ENCODE results near the gene ST3GAL5. TPM values are rescaled to one million over a fixed set of nuclear protein-coding genes. Genes with fewer than 3 reads are reported as not detected.

Gene ST3GAL5
- total RNA-seq, 4 donors from 2014 or later: 12.6 to 26.0 (median 21.8) TPM

- Histone ChIP-seq H3K27ac (peak overlapping the region; percentile 82 to 92 (median 88)), H3K9me3 (no peaks in the 10 kb centered on the region), H3K36me3 (no peaks in the 10 kb centered on the region), H3K4me3 (no peak overlapping the region), H3K4me1 (peaks cover 24 to 33% of the 10 kb centered on the region in 2 donors), H3K27me3 (no peaks in the 10 kb centered on the region)
- intact Hi-C loops (cut with DNase I; ENCODE audit: low total_unique reads): loop anchor here (5.0 kb wide), 1 partner anchor 67 kb away; no protein-coding TSS in a partner anchor
- TF ChIP-seq POLR2A (IDR thresholded peaks at IDR 0.05): no peak
- TF ChIP-seq CTCF (IDR thresholded peaks at IDR 0.05 in 4 of 5, conservative IDR thresholded peaks at IDR 0.05 in 1 of 5): no peak
- DNase-seq: no peak
- ATAC-seq: no peak
- in situ Hi-C loops (cut with MboI; ENCODE audit: low sequenced_read_pairs in 4 of 4): no loop called here
Observed at GRCh38 chr2:85890522-85891176, 1.9 kb upstream of the ST3GAL5 start.

DNA sequence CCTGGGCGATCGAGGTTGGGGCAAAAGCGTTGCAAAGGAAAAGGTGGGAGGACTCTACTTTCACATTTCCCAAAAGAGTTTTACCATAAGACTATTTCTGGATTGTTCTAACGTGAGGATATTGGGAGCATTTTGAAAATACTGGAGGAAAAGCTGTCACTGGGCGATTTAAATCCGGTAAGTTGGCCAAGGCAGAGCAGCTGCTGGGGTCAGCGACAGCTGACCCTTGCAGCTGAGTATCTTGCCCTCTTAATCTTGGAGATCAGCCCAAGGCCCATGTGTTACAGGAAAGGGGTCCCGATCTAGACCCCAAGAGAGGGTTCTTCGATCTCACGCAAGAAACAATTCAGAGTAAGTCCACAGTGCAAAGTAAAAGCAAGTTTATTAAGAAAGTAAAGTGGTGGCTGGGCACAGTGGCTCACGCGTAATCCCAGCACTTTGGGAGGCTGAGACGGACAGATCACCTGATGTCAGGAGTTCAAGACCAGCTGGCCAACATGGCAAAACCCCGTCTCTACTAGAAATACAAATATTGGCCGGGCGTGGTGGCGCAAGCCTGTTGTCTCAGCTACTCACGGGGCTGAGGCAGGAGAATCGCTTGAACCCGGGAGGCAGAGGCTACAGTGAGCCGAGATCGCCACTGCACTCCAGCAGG is 964 bp upstream of the ST3GAL5 start:
- no peak for TF ChIP-seq CTCF (IDR thresholded peaks at IDR 0.05 in 4 of 5, conservative IDR thresholded peaks at IDR 0.05 in 1 of 5)
- peak in 1 of 2 donors; percentile 9 for TF ChIP-seq POLR2A (IDR thresholded peaks at IDR 0.05)
- Histone ChIP-seq H3K36me3 (no peaks in the 10 kb centered on the region), H3K27me3 (no peaks in the 10 kb centered on the region), H3K9me3 (no peaks in the 10 kb centered on the region), H3K4me3 (peak overlapping the region; percentile 53 to 87 (median 72)), H3K27ac (peak overlapping the region; percentile 82 to 92 (median 88)), H3K4me1 (peaks cover 24 to 33% of the 10 kb centered on the region in 2 donors)
- in situ Hi-C loops (cut with MboI; ENCODE audit: low sequenced_read_pairs in 4 of 4): loop anchor here in 3 of 4 donors (5.0 to 10.0 kb wide), 3 partner anchors 65 to 188 kb away; no protein-coding TSS in a partner anchor
- ATAC-seq (no peak), DNase-seq (peak; percentile 46)
- intact Hi-C loops (cut with DNase I; ENCODE audit: low total_unique reads): loop anchor here (2.0 to 10.0 kb wide), 5 partner anchors 63 to 179 kb away; no protein-coding TSS in a partner anchor

DNA sequence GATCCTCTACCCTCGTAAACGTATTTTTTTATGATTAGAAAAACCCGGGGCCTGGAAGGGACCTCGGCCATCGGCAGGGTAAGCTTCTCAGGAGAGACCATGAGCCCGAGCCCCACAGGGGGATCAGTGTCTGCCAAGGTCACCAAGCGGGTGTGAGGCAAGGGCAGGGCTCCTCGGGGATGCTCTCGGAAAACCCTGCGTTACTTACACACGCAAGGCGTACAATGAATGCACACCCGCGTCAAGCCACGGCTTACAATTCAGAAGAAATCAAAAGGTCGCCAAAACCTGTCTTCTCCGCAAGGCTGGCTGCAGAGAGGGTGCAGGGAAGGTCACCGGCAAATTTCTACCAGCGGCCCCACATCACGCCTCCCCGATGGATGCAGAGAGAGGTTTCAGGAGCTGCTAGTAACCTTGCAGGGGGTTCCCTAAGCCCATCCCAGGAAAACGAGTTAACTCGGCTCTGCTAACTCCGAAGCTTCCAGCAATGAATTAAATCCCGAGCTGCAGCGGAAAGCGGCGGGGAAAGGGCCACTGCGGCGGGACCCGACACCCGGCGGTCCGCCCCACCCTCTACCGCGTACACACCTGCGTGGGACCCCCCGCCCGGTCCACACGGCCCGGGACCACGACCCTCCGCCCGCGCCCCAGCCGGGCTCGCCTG is 638 bp downstream of the ST3GAL5 start:
- Histone ChIP-seq H3K9me3 (no peaks in the 10 kb centered on the region), H3K36me3 (no peaks in the 10 kb centered on the region), H3K4me1 (peaks cover 29 to 33% of the 10 kb centered on the region in 2 donors), H3K4me3 (peak overlapping the region; percentile 53 to 87 (median 72)), H3K27ac (peak overlapping the region; percentile 82 to 92 (median 88)), H3K27me3 (no peaks in the 10 kb centered on the region)
- ATAC-seq (peak; percentile 7 to 9), DNase-seq (peak in 1 of 2 donors; percentile 34)
- no peak for TF ChIP-seq CTCF (IDR thresholded peaks at IDR 0.05 in 4 of 5, conservative IDR thresholded peaks at IDR 0.05 in 1 of 5)
- TF ChIP-seq POLR2A (IDR thresholded peaks at IDR 0.05): no peak
- intact Hi-C loops (cut with DNase I; ENCODE audit: low total_unique reads): loop anchor here (1.0 to 10.0 kb wide), 5 partner anchors 61 to 181 kb away; no protein-coding TSS in a partner anchor
- in situ Hi-C loops (cut with MboI; ENCODE audit: low sequenced_read_pairs in 4 of 4): loop anchor here in 3 of 4 donors (5.0 to 10.0 kb wide), 3 partner anchors 63 to 189 kb away; no protein-coding TSS in a partner anchor

- Histone ChIP-seq H3K36me3 (no peaks in the 10 kb centered on the region), H3K27me3 (no peaks in the 10 kb centered on the region), H3K4me1 (peaks cover 29 to 33% of the 10 kb centered on the region in 2 donors), H3K9me3 (no peaks in the 10 kb centered on the region), H3K4me3 (peak overlapping the region; percentile 53 to 87 (median 72)), H3K27ac (peak overlapping the region; percentile 82 to 92 (median 88))
- in situ Hi-C loops (cut with MboI; ENCODE audit: low sequenced_read_pairs in 4 of 4): loop anchor here in 3 of 4 donors (5.0 to 10.0 kb wide), 3 partner anchors 63 to 190 kb away; no protein-coding TSS in a partner anchor
- DNase-seq (peak; percentile 73 to 77), ATAC-seq (peak; percentile 49 to 62)
- TF ChIP-seq POLR2A (IDR thresholded peaks at IDR 0.05): peak; percentile 38 to 61
- TF ChIP-seq CTCF (IDR thresholded peaks at IDR 0.05 in 4 of 5, conservative IDR thresholded peaks at IDR 0.05 in 1 of 5): peak; percentile 9 to 61 (median 45)
- intact Hi-C loops (cut with DNase I; ENCODE audit: low total_unique reads): loop anchor here (1.0 to 10.0 kb wide), 6 partner anchors 61 to 191 kb away; no protein-coding TSS in a partner anchor
Observed at GRCh38 chr2:85887566-85888019, 1.2 kb downstream of the ST3GAL5 start.
